ACHN (cell line): ENCODE measurements around the gene ATOSA.

Experiments
- DNase-seq: peaks from one replicate; pipeline ENCODE4 v3.0.0-alpha.2; 2015
- in situ Hi-C: cut with HindIII; loops from 2 replicates; pipeline ENCODE4 v1.10.0; 2017; ENCODE audit warnings: low sequenced_read_pairs, low pct_ligation_motif_present, low pct_unique_long_range_greater_than_20kb

The ATOSA gene, protein sequence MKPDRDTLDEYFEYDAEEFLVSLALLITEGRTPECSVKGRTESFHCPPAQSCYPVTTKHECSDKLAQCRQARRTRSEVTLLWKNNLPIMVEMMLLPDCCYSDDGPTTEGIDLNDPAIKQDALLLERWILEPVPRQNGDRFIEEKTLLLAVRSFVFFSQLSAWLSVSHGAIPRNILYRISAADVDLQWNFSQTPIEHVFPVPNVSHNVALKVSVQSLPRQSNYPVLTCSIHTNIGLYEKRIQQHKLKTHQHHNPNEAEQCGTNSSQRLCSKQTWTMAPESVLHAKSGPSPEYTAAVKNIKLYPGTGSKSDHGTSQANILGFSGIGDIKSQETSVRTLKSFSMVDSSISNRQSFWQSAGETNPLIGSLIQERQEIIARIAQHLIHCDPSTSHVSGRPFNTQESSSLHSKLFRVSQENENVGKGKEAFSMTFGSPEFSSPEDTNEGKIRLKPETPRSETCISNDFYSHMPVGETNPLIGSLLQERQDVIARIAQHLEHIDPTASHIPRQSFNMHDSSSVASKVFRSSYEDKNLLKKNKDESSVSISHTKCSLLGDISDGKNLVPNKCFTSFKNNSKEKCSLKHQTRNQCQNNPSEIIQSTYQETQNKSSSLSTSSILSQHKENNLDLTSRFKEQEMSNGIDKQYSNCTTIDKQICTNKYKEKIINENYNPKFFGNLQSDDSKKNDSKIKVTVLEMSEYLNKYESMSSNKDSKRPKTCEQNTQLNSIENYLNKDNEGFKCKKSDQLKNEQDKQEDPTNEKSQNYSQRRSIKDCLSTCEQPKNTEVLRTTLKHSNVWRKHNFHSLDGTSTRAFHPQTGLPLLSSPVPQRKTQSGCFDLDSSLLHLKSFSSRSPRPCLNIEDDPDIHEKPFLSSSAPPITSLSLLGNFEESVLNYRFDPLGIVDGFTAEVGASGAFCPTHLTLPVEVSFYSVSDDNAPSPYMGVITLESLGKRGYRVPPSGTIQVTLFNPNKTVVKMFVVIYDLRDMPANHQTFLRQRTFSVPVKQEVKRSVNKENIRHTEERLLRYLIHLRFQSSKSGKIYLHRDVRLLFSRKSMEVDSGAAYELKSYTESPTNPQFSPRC

DNA sequence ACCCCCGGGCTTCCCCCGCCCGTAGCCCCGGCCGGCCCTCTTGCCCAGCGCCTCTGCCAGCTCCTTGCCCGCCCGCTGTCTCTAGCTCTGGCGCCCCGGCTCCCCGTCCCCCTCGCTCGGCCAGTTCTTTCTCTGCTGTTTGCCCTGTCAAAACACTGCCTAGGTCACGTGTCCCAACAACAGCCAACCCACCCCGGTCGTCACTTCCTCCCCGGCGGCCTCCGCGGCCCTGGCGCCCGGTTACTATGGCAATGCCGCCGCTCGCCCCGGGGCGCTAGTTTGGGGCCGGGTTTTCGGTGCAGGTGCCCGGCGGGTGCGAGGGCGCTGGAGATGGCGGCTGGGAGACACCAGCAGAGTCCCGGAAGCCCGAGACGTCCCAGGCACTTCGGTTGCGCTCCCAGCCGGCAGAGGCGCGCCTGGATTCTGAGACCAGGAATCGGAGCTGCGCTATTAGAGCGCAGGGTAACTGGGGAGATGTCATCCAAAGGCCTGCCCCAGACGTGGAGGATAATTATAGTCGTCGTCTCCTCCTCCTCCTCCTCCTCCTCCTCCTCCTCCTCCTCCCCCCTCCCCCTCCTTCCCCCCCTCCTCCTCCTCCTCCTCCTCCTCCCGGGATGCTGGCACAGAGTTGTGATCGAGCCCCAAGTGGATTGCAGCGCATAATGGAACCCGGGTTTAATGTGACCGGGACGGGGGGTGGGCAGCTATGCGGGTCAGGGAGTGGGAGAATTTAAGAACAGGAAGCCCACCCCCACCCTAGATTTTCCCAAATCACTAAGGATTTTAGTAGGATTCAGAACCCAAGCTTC is at the start of gene ATOSA:
TSS of gene ATOSA (minus strand) at position 157 of the 809 bp plus-strand sequence. CDS start 1,367 bp downstream, outside the sequence.
- in situ Hi-C loops: no loop called here

DNA sequence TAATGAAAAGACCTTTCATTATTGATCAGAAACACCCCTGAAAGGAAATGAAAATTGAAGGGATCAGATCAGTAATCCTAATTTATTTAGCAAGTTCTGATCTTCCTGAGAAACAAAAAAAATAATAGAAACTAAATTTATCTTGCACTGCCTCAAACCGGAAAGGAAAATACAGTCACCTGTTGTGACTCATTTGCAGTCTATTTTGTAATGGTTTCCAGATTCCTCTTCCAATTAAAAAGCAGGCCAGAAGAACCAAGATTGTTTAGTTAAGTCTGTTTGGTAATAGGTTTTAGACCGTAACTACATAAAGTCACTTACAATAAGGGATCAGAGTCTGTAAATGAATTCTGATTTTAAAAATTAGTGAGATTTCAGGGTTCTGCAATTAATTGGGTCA is 49.7 kb upstream of the ATOSA start:
- no peak for DNase-seq
- in situ Hi-C loops: loop anchor here (25.0 kb wide), 1 partner anchor 467 kb away; no protein-coding TSS in a partner anchor

More for the DNA sequence above, at the start of gene ATOSA:
- peak; percentile 81 for DNase-seq

DNA sequence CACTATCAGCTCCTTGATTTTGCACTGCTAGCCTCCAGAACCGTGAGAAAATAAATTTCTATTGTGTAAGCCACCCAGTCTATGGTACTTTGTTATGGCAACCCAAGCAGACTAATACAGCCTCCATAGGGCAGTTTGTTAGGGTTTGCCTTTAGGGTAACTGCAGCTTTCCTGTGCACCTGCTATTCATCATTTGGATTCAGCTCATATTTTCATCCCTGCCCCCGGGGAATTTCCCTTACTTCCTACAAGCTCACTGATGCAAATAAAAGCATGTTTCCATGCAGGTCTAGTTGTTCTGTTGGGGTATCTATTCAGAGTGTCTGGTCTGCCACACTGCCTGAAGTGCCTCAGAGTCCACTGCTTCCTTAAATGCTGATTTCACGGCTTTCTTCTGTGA is 48.6 kb upstream of the ATOSA start:
- in situ Hi-C loops: loop anchor here (25.0 kb wide), 1 partner anchor 466 kb away; no protein-coding TSS in a partner anchor

DNA sequence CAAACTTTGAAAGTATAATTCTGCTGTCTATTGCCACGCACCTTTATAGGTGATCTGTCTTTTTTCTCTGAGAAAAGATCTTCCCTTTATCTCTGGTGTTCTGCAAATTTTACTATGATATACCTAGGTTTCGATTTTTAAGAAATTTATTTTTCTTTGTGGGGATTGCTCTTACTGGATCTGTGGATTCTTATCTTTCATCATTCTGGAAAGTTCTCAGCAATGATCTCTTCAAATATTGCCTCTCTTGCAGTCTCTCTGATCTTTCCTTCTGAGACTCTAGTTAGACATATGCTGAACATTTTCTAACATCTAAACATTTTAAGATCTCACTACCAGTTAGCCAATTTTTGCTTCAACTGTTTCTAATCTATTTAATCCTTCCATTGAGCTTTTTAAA is 47.0 kb upstream of the ATOSA start:
- no peak for DNase-seq
- in situ Hi-C loops: loop anchor here (25.0 kb wide), 1 partner anchor 464 kb away; no protein-coding TSS in a partner anchor

More for the DNA sequence above, 48.6 kb upstream of the ATOSA start:
- DNase-seq: no peak

DNA sequence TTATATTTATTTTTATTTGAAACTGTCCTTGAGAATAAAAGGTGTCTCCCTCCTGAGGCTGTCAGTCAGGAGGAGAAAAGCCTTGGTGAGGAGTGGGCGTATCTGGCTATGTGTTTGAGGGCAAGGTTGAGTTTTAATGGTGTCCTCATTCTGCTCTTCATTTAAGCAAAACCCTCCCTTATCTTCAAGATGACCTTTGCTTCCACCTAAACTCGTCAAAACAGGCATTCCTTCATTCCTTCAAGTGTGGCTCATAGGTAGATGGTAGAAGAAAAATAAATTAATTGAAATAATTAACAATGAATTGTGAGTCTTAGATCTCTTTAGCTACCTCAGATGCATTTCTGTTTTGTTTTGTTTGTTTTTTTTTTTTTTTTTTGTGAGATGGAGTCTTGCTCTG is 39.4 kb upstream of the ATOSA start:
- in situ Hi-C loops: no loop called here
- no peak for DNase-seq

DNA sequence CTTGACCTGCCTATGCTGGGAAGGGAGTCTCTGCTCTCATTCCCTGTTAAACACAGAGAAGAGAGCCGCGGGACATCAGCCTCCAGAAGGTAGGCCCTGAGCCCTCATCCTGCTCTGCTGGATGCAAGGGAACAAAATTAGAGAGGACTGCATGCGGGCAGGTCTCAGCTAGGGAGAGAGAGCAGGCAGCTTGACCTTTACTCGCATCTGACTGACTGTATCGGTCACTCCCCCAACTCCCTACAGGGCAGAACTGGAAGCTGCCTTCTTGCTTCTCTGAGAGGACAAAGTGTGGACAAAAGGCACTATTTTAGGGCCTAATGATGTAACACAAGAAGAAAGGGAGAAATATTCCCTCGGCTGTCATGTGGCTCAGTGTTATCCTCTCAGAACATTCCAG is 38.7 kb upstream of the ATOSA start:
- in situ Hi-C loops: no loop called here
- DNase-seq: no peak

DNA sequence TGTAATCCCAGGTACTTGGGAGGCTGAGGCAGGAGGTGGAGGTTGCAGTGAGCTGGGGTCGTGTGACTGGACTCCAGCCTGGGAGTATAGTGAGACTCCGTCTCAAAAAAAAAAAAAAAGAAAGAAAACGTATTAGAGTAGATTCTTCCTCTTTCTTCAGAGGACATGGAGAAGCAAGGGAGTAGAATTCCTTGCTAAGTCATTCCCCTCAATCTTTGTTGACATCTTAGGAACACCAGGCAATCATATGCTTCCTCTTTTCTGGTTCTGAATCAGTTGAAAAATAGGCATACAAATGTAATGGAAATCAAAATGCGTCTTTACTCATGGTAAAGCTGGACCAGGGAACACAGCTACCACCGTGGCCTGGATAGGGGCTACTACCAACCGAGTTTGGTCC is 38.3 kb upstream of the ATOSA start:
- in situ Hi-C loops: no loop called here
- DNase-seq: no peak

DNA sequence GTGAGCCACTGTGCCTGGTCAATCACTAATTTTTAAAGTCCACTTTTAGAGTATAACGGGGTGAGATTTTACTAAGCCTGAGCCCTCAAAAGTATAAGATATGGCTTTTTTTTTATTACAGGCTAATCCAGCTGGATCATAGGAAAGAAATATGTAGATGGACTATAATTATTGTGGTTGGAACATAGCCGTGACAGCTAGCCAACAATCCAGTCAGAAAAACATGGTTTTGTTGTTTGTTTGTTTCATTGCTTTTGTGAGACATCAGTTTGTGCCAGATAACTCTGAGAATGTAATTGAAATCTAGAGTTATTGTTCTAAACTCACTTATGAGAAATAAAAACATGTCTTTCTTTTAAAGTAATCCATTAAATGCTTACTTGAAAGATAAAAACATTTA is 37.3 kb upstream of the ATOSA start:
- DNase-seq: no peak
- in situ Hi-C loops: no loop called here

DNA sequence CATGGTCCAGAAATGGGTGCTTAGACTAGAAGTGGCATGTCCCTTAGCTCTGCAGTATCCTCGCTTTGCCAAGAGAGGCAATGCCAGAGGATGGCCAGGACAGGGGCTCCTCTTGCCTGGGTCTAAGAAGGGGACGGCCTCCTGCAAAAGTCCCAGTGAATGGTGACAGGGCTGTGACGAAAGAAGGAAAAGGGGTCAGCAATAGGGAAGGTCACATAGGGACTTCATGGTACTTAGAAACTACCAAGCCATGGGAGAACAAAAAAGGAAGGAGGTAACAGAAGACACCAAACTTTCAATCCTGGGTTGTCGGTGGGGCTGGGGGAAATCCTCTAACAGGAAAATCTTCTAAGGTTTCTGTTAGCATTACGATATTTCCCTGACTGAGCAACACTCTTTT is 36.2 kb upstream of the ATOSA start:
- in situ Hi-C loops: no loop called here
- DNase-seq: no peak

DNA sequence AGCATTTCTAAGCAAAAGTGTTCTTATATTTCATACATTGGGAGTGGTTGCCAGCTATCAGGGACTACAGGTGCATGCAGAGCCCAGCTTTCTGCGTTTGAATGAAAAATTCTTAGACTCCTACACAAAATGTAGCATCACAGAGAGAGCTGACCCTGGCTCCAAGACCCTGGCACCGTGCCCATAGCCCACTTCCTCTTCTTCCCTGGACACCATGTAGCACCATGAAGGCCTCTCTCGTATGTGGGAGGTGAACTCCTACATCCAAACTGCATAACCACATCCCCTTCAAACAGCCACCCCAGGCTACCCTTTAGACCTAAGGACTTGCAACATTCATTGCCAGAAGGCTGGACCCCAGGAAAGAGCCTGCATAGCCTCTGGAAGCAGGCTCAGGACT is 35.8 kb upstream of the ATOSA start:
- in situ Hi-C loops: no loop called here
- DNase-seq: no peak

DNA sequence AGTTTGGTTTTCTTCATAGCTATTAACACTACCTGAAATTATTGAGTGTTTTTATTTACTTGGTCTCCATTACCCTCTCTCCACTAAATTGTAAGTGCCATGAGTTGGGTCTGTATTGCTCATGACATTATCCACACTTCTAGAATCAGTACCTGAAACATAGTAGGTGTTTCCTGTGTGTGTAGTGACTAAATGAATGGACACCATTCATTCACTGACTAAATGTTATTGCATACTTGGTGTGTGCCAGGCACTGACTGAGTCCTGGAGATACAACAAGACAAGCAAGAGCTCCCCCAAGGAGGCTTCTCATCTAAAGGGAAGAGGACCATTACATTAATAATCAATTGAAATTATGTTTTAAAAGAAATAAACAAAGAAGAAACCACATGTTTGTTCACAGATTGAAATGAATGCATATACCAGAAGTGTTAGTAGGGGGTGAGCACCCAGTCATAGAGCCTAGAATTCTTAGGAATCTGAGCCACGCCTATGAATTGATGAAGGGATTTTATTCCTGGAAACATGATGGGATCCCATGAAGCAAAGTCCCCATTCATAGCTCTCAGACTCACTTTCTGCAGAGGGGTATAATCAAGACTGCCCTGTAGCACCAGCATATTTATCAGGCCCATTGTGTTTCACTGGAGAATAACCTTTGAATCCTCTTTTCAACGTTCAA is 31.7 kb upstream of the ATOSA start:
- no peak for DNase-seq
- in situ Hi-C loops: no loop called here

DNA sequence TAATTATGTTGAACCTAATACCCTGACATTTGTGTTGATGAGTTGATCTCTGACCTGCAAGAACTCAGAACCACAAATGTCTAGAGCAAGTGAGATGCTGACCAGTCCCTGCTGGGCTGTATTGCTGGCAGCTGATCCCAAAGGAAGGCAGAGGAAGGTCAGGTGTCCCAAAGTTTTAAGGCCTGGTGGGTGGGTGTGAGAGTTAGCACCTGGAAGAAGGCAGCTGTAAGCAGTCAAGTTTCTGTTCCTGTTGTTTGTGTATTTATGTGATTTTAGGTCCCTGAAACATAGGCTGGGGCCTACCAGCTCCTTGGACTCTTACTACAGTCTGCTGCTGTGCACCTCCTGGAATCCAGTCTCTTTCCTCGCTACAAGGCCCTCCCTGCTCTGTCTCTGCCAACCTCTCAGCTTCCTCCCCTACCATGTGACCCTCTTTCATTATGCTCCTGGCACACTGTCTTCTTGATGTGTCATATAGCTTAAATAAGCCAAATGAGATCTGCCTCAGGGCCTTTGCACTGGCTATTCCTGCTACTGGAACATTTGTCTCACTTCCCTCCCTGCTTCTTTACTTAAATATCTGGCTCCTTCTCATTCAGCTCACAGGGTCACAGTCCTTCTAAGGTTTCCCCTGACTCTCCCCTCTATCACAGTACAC is 31.0 kb upstream of the ATOSA start:
- no peak for DNase-seq
- in situ Hi-C loops: no loop called here

DNA sequence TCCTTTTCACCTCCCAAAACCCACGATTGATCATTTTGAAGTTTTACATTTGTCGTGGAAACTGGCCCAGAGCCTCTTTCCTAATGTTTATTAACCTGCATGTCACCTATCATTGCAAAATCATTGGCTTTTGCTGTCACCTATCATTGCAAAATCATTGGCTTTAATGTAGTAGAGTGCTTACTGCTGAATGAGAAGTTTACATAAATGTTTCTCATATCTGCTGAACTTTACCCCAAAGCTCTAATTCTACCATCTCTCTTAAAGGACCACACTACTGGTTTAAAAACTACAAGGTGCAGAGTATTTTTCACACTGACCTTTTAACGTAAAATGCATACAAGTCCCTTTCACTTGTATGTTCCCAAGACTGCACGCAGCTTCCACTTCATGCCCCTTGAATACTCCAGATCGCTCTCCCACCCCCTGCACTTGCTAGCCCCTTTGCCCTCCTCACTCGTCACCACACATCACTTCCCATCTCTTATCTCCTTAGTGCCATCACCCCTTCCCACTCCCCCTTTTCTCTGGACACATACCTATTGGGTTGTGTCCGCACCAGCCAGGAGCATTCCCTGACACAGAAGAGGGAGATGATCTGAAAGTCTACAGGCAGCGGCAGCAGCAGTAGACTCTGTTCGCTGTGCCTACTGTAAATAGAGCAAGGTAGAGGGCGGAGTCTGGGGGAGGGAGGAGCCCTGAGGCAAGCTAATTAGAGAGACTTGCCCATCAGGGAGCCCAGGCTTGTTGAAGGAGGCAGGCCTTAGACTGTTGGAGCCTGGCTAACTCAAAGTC is 30.2 kb upstream of the ATOSA start:
- in situ Hi-C loops: no loop called here
- DNase-seq: no peak

DNA sequence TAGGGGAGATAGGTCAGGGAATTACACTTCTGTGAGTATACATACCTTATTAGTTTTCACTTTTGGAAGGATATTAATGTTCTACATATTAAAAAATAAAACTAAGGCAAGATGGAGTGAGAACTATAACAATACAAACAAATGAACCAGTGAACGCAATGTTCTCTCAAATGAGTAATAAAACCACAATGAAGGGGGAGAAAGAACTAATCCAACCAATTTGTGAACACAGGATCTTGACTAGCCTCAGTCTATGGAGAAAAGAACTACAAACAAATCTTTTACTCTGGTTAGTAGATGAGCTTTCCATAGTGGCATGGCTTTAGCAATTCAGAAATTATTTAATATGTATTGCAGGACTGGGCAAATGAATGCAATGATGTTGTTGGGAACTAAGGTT is 26.9 kb upstream of the ATOSA start:
- in situ Hi-C loops: no loop called here
- no peak for DNase-seq

DNA sequence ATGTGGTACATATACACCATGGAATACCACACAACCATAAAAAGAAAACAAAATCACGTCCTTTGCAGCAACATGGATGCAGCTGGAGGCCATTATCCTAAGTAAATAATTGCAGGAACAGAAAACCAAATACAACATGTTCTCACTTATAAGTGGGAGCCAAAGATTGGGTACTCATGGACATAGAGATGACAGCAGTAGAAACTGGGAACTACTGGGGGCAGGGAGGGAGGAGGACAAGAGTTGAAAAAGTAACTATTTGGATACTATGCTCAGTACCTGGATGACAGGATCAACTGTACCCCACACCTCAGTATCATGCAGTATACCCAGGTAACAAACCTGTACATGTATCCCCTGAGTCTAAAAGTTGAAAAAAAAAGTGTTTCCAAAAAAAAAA is 23.2 kb upstream of the ATOSA start:
- no peak for DNase-seq
- in situ Hi-C loops: no loop called here

DNA sequence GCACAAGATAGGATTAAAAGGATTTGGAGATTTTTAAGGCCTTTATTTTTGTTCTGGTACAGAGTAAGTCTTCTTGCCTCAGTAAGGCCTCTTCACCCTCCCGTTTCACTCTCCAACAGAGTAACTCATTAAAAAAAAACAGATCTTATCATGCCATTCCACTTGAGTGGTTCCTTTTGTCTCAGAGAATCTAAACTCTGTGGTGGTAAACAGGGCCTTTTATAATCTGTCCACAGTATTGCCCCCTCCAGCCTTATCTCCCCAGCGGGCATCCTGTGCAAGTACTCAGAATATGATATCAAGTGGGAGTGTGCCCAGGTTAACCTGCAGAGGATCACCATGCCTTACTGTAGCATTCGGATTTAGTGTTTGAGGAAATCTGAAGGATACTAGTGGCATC is 20.3 kb upstream of the ATOSA start:
- no peak for DNase-seq
- in situ Hi-C loops: no loop called here

DNA sequence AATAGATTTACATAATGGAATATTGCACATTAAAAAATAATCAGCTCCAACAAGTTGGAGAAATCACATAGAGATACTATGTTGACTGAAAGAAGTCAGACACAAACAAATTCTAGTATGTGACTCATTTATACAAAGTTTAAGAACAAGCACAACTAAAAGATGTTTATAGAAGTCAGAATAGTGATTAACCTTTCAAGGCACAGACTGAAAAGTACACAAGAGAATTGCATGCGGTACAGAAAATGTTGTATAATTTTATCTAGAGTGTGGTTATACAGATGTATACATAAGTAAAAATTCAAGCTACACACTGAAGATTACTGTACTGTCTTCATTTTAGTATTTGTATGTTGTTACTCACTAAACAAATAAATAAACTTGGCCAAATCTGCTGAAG is 19.3 kb upstream of the ATOSA start:
- no peak for DNase-seq
- in situ Hi-C loops: no loop called here
